Measurements from ENCODE around the gene FANCF.

GRCh38 chr11:22674470-22675439, 49.1 kb upstream of the FANCF start:
- no peak for TF ChIP-seq CTCF (IDR thresholded peaks at IDR 0.05; ENCODE audit: poor library complexity, severe bottlenecking)
- no peak for TF ChIP-seq POLR2AphosphoS5 (IDR thresholded peaks at IDR 0.05)
- no peak for TF ChIP-seq SMC3 (conservative IDR thresholded peaks at IDR 0.05; ENCODE audit: poor library complexity)
- no peak for TF ChIP-seq EP300 (conservative IDR thresholded peaks at IDR 0.05; ENCODE audit: poor library complexity, severe bottlenecking)
- TF ChIP-seq REST (IDR thresholded peaks at IDR 0.05; ENCODE audit: borderline replicate concordance): no peak
- no peak for TF ChIP-seq EZH2 (IDR thresholded peaks at IDR 0.05; ENCODE audit: borderline replicate concordance, insufficient read depth, low read length, poor library complexity, severe bottlenecking)
- no peak for TF ChIP-seq TAF1 (IDR thresholded peaks at IDR 0.05; ENCODE audit: low read depth)
- no peak for TF ChIP-seq RAD21 (conservative IDR thresholded peaks at IDR 0.05)
